ENCODE data around the gene TBL1X.
"Not testable (repeated sequence)": the region's sequence is repeated elsewhere in the genome, so short reads cannot be mapped to it uniquely, and the experiment has no call there.

DNA sequence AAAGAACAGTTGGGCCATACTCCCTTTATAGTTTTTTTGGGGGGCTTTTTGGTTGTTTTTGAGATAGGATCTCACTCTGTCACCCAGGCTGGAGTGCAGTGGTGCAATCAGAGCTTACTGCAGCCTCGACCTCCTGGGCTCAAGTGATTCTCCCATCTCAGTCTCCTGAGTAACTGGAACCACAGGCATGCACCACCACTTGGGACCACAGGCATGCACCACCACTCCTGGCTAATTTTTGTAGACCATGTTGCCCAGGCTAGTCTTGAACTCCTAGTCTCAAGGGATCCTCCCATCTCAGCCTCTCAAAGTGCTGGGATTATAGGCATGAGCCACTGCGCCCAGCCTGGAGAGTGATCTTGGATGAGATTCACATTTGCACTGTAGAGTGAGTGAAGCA lies 29.8 kb upstream of the TBL1X start:
- TF ChIP-seq EZH2 (IDR thresholded peaks at IDR 0.05; ENCODE audit: low read depth), result not testable (repeated sequence)
- TF ChIP-seq, protein P1, sequence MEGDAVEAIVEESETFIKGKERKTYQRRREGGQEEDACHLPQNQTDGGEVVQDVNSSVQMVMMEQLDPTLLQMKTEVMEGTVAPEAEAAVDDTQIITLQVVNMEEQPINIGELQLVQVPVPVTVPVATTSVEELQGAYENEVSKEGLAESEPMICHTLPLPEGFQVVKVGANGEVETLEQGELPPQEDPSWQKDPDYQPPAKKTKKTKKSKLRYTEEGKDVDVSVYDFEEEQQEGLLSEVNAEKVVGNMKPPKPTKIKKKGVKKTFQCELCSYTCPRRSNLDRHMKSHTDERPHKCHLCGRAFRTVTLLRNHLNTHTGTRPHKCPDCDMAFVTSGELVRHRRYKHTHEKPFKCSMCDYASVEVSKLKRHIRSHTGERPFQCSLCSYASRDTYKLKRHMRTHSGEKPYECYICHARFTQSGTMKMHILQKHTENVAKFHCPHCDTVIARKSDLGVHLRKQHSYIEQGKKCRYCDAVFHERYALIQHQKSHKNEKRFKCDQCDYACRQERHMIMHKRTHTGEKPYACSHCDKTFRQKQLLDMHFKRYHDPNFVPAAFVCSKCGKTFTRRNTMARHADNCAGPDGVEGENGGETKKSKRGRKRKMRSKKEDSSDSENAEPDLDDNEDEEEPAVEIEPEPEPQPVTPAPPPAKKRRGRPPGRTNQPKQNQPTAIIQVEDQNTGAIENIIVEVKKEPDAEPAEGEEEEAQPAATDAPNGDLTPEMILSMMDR (conservative IDR thresholded peaks at IDR 0.05), result not testable (repeated sequence)

All from PC-9 (cell line).